HG03442 (cell line): ENCODE measurements around the gene FRMD6.
"Not testable (repeated sequence)": the region's sequence is repeated elsewhere in the genome, so short reads cannot be mapped to it uniquely, and the experiment has no call there.

Experiments used
- ATAC-seq: cut with Tn5 transposase; IDR thresholded peaks from one replicate; pipeline ENCODE4 v1.9.1; 2021; ENCODE audit warnings: mild to moderate bottlenecking, moderate library complexity; ENCODE audit not compliant: unreplicated experiment

FRMD6 gene

DNA sequence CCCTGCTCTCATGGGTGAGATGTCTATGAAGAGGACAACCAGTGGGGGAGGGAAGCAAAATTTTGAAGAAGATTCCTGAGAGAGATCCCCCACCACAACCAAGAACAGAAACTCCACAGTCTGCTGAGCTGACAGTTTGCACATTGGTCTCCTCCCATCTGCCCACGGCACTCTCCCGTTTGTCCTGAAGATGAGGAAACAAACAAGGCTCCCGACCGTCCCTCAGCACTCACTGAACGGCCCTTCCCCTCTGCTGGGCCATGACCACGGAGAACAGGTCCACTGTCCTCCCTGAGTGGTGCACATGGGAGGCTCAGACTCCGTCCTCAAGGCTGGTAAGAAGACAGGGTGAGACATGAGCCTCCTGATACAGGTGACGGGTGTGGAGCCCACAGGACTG is 114.9 kb downstream of the FRMD6 start:
- not testable (repeated sequence) for ATAC-seq

DNA sequence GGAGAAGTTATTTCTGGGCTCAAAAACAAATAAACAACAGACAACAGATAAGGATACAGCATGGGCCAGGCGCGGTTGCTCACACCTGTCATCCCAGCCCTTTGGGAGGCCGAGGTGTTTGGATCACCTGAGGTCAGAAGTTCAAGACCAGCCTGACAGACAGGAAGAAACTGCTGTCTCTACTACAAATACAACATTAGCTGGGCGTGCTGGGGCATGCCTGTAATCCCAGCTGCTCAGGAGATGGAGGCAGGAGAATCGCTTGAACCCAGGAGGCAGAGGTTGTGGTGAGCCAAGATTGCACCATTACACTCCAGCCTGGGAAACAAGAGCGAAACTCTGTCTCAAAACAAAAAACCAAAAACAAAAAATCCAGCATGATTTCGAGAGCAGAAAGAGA is 117.6 kb downstream of the FRMD6 start:
- not testable (repeated sequence) for ATAC-seq

DNA sequence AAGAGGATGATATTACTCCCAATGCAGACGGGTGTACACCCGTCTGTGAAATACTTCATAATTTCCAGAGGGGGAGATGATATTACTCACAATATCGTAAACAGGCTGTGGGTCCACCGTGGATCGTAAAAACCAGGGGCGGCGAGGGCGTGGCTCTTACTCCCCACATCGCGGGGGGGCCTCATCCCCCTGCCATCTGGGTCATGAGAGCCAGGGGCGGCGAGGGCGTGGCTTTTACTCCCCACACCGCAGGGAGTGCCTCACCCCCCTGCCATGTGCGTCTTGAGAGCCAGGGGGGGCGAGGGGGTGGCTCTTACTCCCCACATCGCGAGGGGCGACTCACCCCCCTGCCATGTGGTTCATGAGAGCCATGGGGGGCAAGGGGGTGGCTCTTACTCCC is 122.5 kb downstream of the FRMD6 start:
- ATAC-seq: no peak

DNA sequence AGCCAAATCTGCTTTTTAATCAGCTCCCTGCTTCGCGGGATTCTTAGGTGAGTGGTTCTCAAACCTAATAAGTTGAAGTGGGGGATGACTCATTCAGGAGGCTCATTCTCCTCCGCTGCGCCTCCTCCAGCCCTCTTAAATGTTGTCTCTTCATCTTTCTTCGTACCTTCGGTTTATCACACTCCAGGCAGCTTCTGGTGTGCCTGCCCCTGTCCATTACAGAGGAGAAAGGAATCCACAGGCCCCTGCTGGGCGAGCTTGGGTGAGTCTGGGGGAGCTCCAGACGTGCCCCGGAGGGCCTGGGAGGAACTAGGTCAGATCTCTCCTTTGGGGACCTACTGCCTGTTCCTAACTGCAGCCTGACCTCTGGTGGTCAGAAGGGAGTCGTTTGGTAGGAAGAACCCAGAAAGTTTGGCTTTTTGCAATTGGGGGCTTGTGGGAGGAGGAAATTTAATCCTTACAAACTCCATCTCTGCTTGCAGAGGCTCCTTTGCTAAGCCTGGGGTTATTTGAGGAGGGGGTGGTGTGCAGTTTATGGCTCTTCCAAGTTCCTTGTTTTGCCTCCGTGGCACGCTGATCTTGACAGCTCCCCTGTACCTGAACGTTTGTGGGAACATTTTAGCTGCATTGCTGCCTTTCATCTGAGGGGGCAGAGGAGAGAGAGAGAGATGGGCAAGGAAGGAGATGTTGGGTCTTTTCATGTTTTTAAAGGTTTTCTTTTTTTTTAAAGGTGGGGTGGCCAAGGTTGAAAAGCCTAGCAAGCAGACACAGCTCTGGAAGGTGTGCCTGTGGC is 124.6 kb downstream of the FRMD6 start:
- ATAC-seq: no peak

DNA sequence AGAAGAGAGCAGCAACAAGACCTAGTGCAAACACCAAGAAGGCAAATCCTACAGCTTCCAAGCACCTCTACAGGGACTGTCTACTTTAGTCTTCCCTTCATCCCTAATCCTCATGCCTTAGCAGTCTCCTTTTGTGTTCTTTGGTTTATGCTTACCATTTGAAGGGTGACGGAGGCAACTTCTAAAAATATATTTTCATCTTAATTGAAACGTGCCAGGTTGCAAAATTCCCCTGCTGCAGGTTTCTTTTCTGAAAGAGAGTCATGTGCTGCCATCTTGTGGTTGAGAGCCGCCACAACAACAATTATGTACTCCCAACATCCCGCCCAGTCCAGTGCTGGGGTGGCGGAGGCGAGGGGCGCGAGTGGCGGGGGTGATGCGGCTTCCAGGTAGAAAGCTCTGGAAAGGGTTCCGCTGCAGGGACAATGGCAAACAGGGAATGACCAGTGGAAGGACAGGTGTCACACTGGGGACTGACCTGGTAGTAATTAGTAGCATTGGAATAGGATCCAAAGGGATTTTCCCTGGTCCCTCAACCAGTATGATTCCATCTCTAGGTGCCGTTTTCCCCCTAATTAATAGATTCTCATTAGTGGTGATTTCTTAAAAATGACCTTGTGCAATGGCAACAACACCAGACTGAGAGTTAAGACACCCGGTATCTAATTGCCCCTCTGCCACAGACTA is 128.4 kb downstream of the FRMD6 start:
- ATAC-seq: no peak
